PC-3 (cell line): ENCODE data around the gene PKP1. TPM values are rescaled to one million over a fixed set of nuclear protein-coding genes. Genes with fewer than 3 reads are reported as not detected.
A peak's percentile ranks its signal among the peaks of the same experiment; 100 is the strongest.

ENCODE experiments used
- ATAC-seq: fragments of 200-7000 bp; cut with Tn5 transposase; 2 replicates; pipeline ENCODE4 v1.9.1; 2020; ENCODE audit warnings: mild to moderate bottlenecking, moderate library complexity
- BruUV-seq: library from RNA; stranded (reverse); fragments of 400-500 nt; replicated peaks from 2 replicates; lab custom pipeline; 2021; lab: Mats Ljungman, UMichigan
- CTCF ChIA-PET: fragments of 300-600 bp; sonication (Branson Sonifier 250); formaldehyde crosslinking; loops from one replicate; lab custom pipeline; 2022; ENCODE audit warnings: antibody characterized with exemption; lab: Charles Lee
- POLR2A ChIA-PET: fragments of 300-600 bp; sonication (Branson Sonifier 250); formaldehyde crosslinking; loops from one replicate; lab custom pipeline; 2022; ENCODE audit warnings: antibody characterized with exemption; ENCODE audit not compliant: unreplicated experiment; lab: Charles Lee
- DNase-seq: peaks from one replicate; pipeline ENCODE4 v3.0.0-alpha.2; 2015
- H2AFZ ChIP-seq: fragments of 300-600 bp; sonication (generic); 2 replicates; pipeline ENCODE4 v1.6.0; 2016; ENCODE audit warnings: antibody characterized with exemption, low read length
- H3F3A ChIP-seq: fragments of 300-600 bp; sonication (generic); one replicate; pipeline ENCODE4 v1.6.0; 2017; ENCODE audit warnings: antibody characterized with exemption, low read length, control low read depth, mild to moderate bottlenecking; ENCODE audit not compliant: unreplicated experiment
- H3K27ac ChIP-seq: fragments of 300-600 bp; sonication (generic); 2 replicates; pipeline ENCODE4 v1.5.1; 2016; ENCODE audit warnings: mild to moderate bottlenecking, low read length
- H3K27me3 ChIP-seq: fragments of 300-600 bp; sonication (generic); 2 replicates; pipeline ENCODE4 v1.6.1; 2016; ENCODE audit warnings: low read length, mixed read lengths
- H3K36me3 ChIP-seq: fragments of 300-600 bp; sonication (generic); 2 replicates; pipeline ENCODE4 v1.6.1; 2016; ENCODE audit warnings: low read depth, mixed run types, low read length, mixed read lengths
- H3K4me1 ChIP-seq: fragments of 300-600 bp; sonication (generic); 2 replicates; pipeline ENCODE4 v1.5.1; 2016; ENCODE audit warnings: low read length; ENCODE audit not compliant: insufficient read depth
- H3K4me2 ChIP-seq: fragments of 300-600 bp; sonication (generic); 2 replicates; pipeline ENCODE4 v1.6.0; 2016; ENCODE audit warnings: low read length
- H3K4me3 ChIP-seq: fragments of 300-600 bp; sonication (generic); 2 replicates; pipeline ENCODE4 v1.5.1; 2016; ENCODE audit warnings: mild to moderate bottlenecking, low read length, mixed read lengths
- H3K79me2 ChIP-seq: fragments of 300-600 bp; sonication (generic); 2 replicates; pipeline ENCODE4 v1.6.1; 2017; ENCODE audit warnings: low read length, mixed read lengths
- H3K9ac ChIP-seq: fragments of 300-600 bp; sonication (generic); 2 replicates; pipeline ENCODE4 v1.6.0; 2016; ENCODE audit warnings: mild to moderate bottlenecking, low read length
- H3K9me2 ChIP-seq: fragments of 300-600 bp; sonication (generic); replicated peaks from 2 replicates; pipeline ENCODE4 v1.6.1; 2016; ENCODE audit warnings: mixed run types, low read length, mixed read lengths
- H3K9me3 ChIP-seq: fragments of 300-600 bp; sonication (generic); 2 replicates; pipeline ENCODE4 v1.6.1; 2016; ENCODE audit warnings: low read length, mixed read lengths
- H4K20me1 ChIP-seq: fragments of 300-600 bp; sonication (generic); 2 replicates; pipeline ENCODE4 v1.6.1; 2016; ENCODE audit warnings: low read length, mixed read lengths
- EZH2 ChIP-seq: fragments of 300-600 bp; sonication (generic); IDR thresholded peaks from one replicate; pipeline ENCODE4 v1.6.1; 2017; ENCODE audit warnings: antibody characterized with exemption, mild to moderate bottlenecking, low read length; ENCODE audit not compliant: unreplicated experiment
- EZH2phosphoT487 ChIP-seq: fragments of 300-600 bp; sonication (generic); IDR thresholded peaks from 2 replicates; pipeline ENCODE4 v1.6.1; 2018; ENCODE audit warnings: mild to moderate bottlenecking, antibody characterized with exemption, low read length, borderline replicate concordance
- intact Hi-C: fragments of 100-400 bp; cut with micrococcal nuclease; formaldehyde crosslinking; loops from 2 replicates; pipeline ENCODE4 v1.9.0; 2023
- total RNA-seq: library from RNA; depleted of rRNA; stranded (reverse); fragments of >200 nt; gene quantifications from 2 replicates; pipeline ENCODE4 v1.2.3, GENCODE V29; 2014
- TF ChIP-seq, protein P1 (sequence below): fragments of 300-600 bp; sonication (generic); conservative IDR thresholded peaks from 2 replicates; pipeline ENCODE4 v1.5.1; 2017; ENCODE audit warnings: antibody characterized with exemption, low read depth, mild to moderate bottlenecking, low read length

Gene PKP1
- total RNA-seq, 1 experiment from 2014 or later, result 211 TPM

DNA sequence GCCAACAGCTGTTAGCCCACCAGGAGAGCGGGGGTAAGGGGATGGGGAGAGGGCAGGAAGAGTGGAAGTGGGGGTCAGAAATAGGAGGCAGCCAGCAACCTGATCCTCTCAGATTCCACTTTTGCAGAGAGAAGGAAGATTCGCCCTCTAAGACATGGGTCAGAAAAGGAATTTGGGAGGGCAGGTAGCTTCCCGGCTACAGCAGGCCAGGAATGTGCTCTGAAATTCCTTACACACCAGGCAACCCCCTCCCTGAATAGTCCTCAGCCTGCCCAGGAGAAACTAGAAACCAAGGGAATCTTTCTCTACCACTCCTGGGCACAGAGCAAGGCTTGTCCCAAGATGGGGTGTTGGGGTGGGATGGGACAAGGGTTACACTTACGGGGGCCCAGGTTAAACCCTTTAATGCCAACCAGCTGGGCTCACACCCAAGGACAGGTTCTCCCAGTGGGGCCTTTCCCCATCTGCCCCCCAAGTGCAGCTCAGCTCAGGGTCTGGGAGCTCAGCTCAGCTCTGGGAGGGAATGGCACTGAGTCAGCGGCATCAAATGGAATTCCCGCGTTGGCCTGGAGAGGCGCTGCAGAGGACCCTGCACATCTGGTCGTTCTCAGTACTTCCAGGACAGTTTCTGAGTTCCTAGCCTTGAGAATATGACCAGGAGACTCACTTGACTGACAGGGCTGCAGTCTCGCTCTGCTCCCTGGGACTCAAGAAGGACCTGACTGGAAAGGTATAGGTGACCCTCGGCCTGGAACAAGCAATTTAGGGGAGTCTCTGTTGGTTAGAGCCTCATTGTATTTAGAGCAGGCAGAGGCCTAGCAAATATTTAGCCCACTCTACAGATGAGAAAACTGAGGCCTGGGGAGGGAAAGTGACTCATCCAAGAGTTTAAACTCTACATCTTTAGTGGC is 93.4 kb downstream of the PKP1 start:
- Histone ChIP-seq H4K20me1 (no peaks in the 10 kb centered on the region), H3K9ac (no peak overlapping the region), H3K27ac (no peak overlapping the region), H3K79me2 (no peaks in the 10 kb centered on the region), H3F3A (no peaks in the 10 kb centered on the region), H2AFZ (no peak overlapping the region), H3K4me3 (no peak overlapping the region), H3K27me3 (peaks cover 42% of the 10 kb centered on the region), H3K4me2 (no peak overlapping the region), H3K9me3 (no peaks in the 10 kb centered on the region), H3K9me2 (no peaks in the 10 kb centered on the region), H3K4me1 (peaks cover 6% of the 10 kb centered on the region), H3K36me3 (no peaks in the 10 kb centered on the region; the same call in 1 of the 2 replicates)
- intact Hi-C loops, result no loop called here
- TF ChIP-seq, protein P1, sequence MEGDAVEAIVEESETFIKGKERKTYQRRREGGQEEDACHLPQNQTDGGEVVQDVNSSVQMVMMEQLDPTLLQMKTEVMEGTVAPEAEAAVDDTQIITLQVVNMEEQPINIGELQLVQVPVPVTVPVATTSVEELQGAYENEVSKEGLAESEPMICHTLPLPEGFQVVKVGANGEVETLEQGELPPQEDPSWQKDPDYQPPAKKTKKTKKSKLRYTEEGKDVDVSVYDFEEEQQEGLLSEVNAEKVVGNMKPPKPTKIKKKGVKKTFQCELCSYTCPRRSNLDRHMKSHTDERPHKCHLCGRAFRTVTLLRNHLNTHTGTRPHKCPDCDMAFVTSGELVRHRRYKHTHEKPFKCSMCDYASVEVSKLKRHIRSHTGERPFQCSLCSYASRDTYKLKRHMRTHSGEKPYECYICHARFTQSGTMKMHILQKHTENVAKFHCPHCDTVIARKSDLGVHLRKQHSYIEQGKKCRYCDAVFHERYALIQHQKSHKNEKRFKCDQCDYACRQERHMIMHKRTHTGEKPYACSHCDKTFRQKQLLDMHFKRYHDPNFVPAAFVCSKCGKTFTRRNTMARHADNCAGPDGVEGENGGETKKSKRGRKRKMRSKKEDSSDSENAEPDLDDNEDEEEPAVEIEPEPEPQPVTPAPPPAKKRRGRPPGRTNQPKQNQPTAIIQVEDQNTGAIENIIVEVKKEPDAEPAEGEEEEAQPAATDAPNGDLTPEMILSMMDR, result peak; percentile 87
- TF ChIP-seq EZH2 (no peak), EZH2phosphoT487 (no peak)
- DNase-seq (peak; percentile 76), ATAC-seq (peak; percentile 1; the same call in 1 of the 2 replicates)
- POLR2A ChIA-PET, result no interaction called here
- CTCF ChIA-PET, result interaction anchor here (0.6 to 0.7 kb wide), 2 partner anchors 20 to 87 kb away, joined by 3 read pairs; no protein-coding TSS in a partner anchor
- no TSS peak for BruUV-seq

DNA sequence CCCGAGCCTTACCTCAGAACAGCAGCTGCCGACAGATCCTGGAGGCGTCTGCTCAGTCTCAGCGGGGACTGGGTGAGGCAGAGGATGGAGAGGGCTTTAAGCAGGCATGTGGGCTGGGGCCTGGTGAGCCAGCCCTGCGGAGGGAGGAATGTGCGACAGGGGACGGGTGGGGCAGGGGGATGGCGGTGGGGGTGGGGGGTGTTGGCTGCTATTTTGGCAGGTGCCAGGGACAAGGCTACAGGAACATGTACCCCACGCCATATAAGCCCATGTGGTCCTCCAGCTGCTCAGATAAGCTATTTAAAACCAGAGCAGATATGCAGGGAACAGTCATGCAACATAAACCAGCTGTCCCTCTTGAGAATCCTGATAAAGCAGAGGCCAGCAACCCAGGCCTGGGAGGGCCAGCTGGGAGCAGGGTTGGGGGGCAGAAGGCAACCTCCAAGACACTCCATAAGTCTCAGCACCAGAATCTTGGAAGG is 94.3 kb downstream of the PKP1 start, which contains the start of gene TNNT2:
Gene TNNT2 (minus strand): TSS at position 70 of the 482 bp plus-strand sequence. CDS start 4,426 bp downstream, outside the sequence.
- Histone ChIP-seq H2AFZ (no peak within 1 kb of the TSS), H3K9ac (no peak within 1 kb of the TSS), H3K4me3 (no peak within 1 kb of the TSS), H3K27ac (no peak within 1 kb of the TSS), H3K9me2 (no peaks in the 10 kb centered on the region), H3K79me2 (no peaks in the 10 kb centered on the region), H3K9me3 (no peaks in the 10 kb centered on the region), H3K27me3 (peaks cover 33% of the 10 kb centered on the region), H3K4me2 (no peak within 1 kb of the TSS), H3F3A (no peaks in the 10 kb centered on the region), H3K36me3 (peaks cover 3% of the 10 kb centered on the region), H4K20me1 (no peaks in the 10 kb centered on the region), H3K4me1 (peaks cover 6% of the 10 kb centered on the region)
- ChIA-PET POLR2A (no interaction called here), CTCF (no interaction called here)
- BruUV-seq, result no TSS peak
- DNase-seq (no peak), ATAC-seq (no peak)
- intact Hi-C loops, result no loop called here
- TF ChIP-seq EZH2 (no peak), EZH2phosphoT487 (no peak)
- TF ChIP-seq, protein P1, result no peak

- Histone ChIP-seq H3F3A (no peaks in the 10 kb centered on the region), H3K4me1 (peaks cover 12% of the 10 kb centered on the region), H3K27ac (no peak overlapping the region), H3K27me3 (peaks cover 22% of the 10 kb centered on the region), H3K36me3 (peaks cover 14% of the 10 kb centered on the region), H3K4me3 (no peak overlapping the region), H3K4me2 (no peak overlapping the region), H4K20me1 (no peaks in the 10 kb centered on the region), H2AFZ (no peak overlapping the region), H3K79me2 (no peaks in the 10 kb centered on the region), H3K9me2 (no peaks in the 10 kb centered on the region), H3K9ac (no peak overlapping the region), H3K9me3 (no peaks in the 10 kb centered on the region)
- ATAC-seq (no peak), DNase-seq (no peak)
- ChIA-PET CTCF (no interaction called here), POLR2A (no interaction called here)
- no TSS peak for BruUV-seq
- intact Hi-C loops, result no loop called here
- TF ChIP-seq, protein P1, result no peak
- no peak for TF ChIP-seq EZH2
- TF ChIP-seq EZH2phosphoT487, result no peak
These were observed 95.5 kb downstream of the PKP1 start for GRCh38 chr1:201378804-201379203.
